Measurements from ENCODE around the gene B3GNT3. TPM values are rescaled to one million over a fixed set of nuclear protein-coding genes. Genes with fewer than 3 reads are reported as not detected.

Gene B3GNT3
- total RNA-seq, 1 donor from 2014 or later = 0.36 TPM

- no peaks in the 10 kb centered on the region for H3K9me3 ChIP-seq (ENCODE audit: insufficient read depth, low read depth, low read length)
- Mint-ChIP-seq H3K36me3 (ENCODE audit: low read depth, unreplicated experiment) (peaks cover 3% of the 10 kb centered on the region), H3K4me1 (ENCODE audit: low read depth, unreplicated experiment) (no peaks in the 10 kb centered on the region), H3K27ac (ENCODE audit: unreplicated experiment) (no peak overlapping the region), H3K9me3 (ENCODE audit: unreplicated experiment) (peaks cover 2% of the 10 kb centered on the region), H3K27me3 (ENCODE audit: low read depth, unreplicated experiment) (peaks cover 46% of the 10 kb centered on the region), H3K4me3 (ENCODE audit: unreplicated experiment) (no peak overlapping the region)
- DNase-seq (ENCODE audit: low read depth) (no peak), FAIRE-seq (no peak)
- TF ChIP-seq, protein P1, sequence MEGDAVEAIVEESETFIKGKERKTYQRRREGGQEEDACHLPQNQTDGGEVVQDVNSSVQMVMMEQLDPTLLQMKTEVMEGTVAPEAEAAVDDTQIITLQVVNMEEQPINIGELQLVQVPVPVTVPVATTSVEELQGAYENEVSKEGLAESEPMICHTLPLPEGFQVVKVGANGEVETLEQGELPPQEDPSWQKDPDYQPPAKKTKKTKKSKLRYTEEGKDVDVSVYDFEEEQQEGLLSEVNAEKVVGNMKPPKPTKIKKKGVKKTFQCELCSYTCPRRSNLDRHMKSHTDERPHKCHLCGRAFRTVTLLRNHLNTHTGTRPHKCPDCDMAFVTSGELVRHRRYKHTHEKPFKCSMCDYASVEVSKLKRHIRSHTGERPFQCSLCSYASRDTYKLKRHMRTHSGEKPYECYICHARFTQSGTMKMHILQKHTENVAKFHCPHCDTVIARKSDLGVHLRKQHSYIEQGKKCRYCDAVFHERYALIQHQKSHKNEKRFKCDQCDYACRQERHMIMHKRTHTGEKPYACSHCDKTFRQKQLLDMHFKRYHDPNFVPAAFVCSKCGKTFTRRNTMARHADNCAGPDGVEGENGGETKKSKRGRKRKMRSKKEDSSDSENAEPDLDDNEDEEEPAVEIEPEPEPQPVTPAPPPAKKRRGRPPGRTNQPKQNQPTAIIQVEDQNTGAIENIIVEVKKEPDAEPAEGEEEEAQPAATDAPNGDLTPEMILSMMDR (IDR thresholded peaks at IDR 0.05; ENCODE audit: insufficient read depth, low read depth, low read length) = no peak
- no peak for TF ChIP-seq EZH2 (IDR thresholded peaks at IDR 0.05; ENCODE audit: insufficient read depth, low read length)
- H3K79me2 ChIP-seq (ENCODE audit: insufficient read depth, low read length) = no peaks in the 10 kb centered on the region
- H3K4me3 ChIP-seq (ENCODE audit: insufficient read depth, low read depth, low read length) = no peak overlapping the region
- no peak overlapping the region for H3K9ac ChIP-seq (ENCODE audit: low read length)
- H3K36me3 ChIP-seq (ENCODE audit: insufficient read depth, low read length) = no peaks in the 10 kb centered on the region
- H3K27ac ChIP-seq (ENCODE audit: low read depth, low read length) = no peak overlapping the region
- H3K4me1 ChIP-seq (ENCODE audit: insufficient read depth, low read length) = peaks cover 6% of the 10 kb centered on the region
- no peak overlapping the region for H3K4me2 ChIP-seq (ENCODE audit: low read length)
- no peak overlapping the region for H2AFZ ChIP-seq (ENCODE audit: low read depth, low read length)
- H3K27me3 ChIP-seq (ENCODE audit: insufficient read depth, low read length) = peaks cover 9% of the 10 kb centered on the region
- no peaks in the 10 kb centered on the region for H4K20me1 ChIP-seq (ENCODE audit: insufficient read depth, low read length)
Observed at GRCh38 chr19:17835182-17836006, 40.5 kb downstream of the B3GNT3 start.

GRCh38 chr19:17836530-17836929 is 41.6 kb downstream of the B3GNT3 start:
- peak overlapping the region; percentile 50 for H3K27ac Mint-ChIP-seq (ENCODE audit: unreplicated experiment)
- H3K9ac ChIP-seq (ENCODE audit: low read length) = no peak overlapping the region
- no peak overlapping the region for H3K4me2 ChIP-seq (ENCODE audit: low read length)
- no peak for FAIRE-seq
- H3K4me3 Mint-ChIP-seq (ENCODE audit: unreplicated experiment) = no peak overlapping the region
- peaks cover 6% of the 10 kb centered on the region for H3K27me3 ChIP-seq (ENCODE audit: insufficient read depth, low read length)
- H3K9me3 ChIP-seq (ENCODE audit: insufficient read depth, low read depth, low read length) = no peaks in the 10 kb centered on the region
- H3K36me3 ChIP-seq (ENCODE audit: insufficient read depth, low read length) = no peaks in the 10 kb centered on the region
- H4K20me1 ChIP-seq (ENCODE audit: insufficient read depth, low read length) = no peaks in the 10 kb centered on the region
- no peaks in the 10 kb centered on the region for H3K79me2 ChIP-seq (ENCODE audit: insufficient read depth, low read length)
- H3K27me3 Mint-ChIP-seq (ENCODE audit: low read depth, unreplicated experiment) = peaks cover 56% of the 10 kb centered on the region
- H3K9me3 Mint-ChIP-seq (ENCODE audit: unreplicated experiment) = peaks cover 2% of the 10 kb centered on the region
- DNase-seq (ENCODE audit: low read depth) = no peak
- H3K4me1 ChIP-seq (ENCODE audit: insufficient read depth, low read length) = no peaks in the 10 kb centered on the region
- H2AFZ ChIP-seq (ENCODE audit: low read depth, low read length) = no peak overlapping the region
- H3K27ac ChIP-seq (ENCODE audit: low read depth, low read length) = no peak overlapping the region
- H3K4me1 Mint-ChIP-seq (ENCODE audit: low read depth, unreplicated experiment) = no peaks in the 10 kb centered on the region
- no peak for TF ChIP-seq EZH2 (IDR thresholded peaks at IDR 0.05; ENCODE audit: insufficient read depth, low read length)
- TF ChIP-seq, protein P1 (IDR thresholded peaks at IDR 0.05; ENCODE audit: insufficient read depth, low read depth, low read length) = no peak
- H3K4me3 ChIP-seq (ENCODE audit: insufficient read depth, low read depth, low read length) = no peak overlapping the region
- peaks cover 3% of the 10 kb centered on the region for H3K36me3 Mint-ChIP-seq (ENCODE audit: low read depth, unreplicated experiment)

- Histone ChIP-seq H3K9me3 (ENCODE audit: insufficient read depth, low read depth, low read length) (no peaks in the 10 kb centered on the region), H3K4me2 (ENCODE audit: low read length) (no peak overlapping the region), H3K4me1 (ENCODE audit: insufficient read depth, low read length) (no peaks in the 10 kb centered on the region), H3K79me2 (ENCODE audit: insufficient read depth, low read length) (no peaks in the 10 kb centered on the region), H3K27me3 (ENCODE audit: insufficient read depth, low read length) (no peaks in the 10 kb centered on the region), H3K36me3 (ENCODE audit: insufficient read depth, low read length) (no peaks in the 10 kb centered on the region), H3K9ac (ENCODE audit: low read length) (no peak overlapping the region), H3K4me3 (ENCODE audit: insufficient read depth, low read depth, low read length) (no peak overlapping the region), H2AFZ (ENCODE audit: low read depth, low read length) (no peak overlapping the region), H3K27ac (ENCODE audit: low read depth, low read length) (no peak overlapping the region), H4K20me1 (ENCODE audit: insufficient read depth, low read length) (no peaks in the 10 kb centered on the region)
- H3K4me1 Mint-ChIP-seq (ENCODE audit: low read depth, unreplicated experiment) = no peaks in the 10 kb centered on the region
- H3K4me3 Mint-ChIP-seq (ENCODE audit: unreplicated experiment) = no peak overlapping the region
- H3K9me3 Mint-ChIP-seq (ENCODE audit: unreplicated experiment) = peaks cover 2% of the 10 kb centered on the region
- FAIRE-seq = no peak
- H3K36me3 Mint-ChIP-seq (ENCODE audit: low read depth, unreplicated experiment) = peaks cover 3% of the 10 kb centered on the region
- TF ChIP-seq, protein P1 (IDR thresholded peaks at IDR 0.05; ENCODE audit: insufficient read depth, low read depth, low read length) = no peak
- TF ChIP-seq EZH2 (IDR thresholded peaks at IDR 0.05; ENCODE audit: insufficient read depth, low read length) = no peak
- no peak for DNase-seq (ENCODE audit: low read depth)
- H3K27me3 Mint-ChIP-seq (ENCODE audit: low read depth, unreplicated experiment) = peaks cover 51% of the 10 kb centered on the region
- no peak overlapping the region for H3K27ac Mint-ChIP-seq (ENCODE audit: unreplicated experiment)
Observed at GRCh38 chr19:17837972-17838371, 43.0 kb downstream of the B3GNT3 start.

All from astrocyte (in vitro differentiated cells and primary cell).